A549 (cell line): ENCODE measurements around the gene KDM4B.

Source experiments
- BHLHE40 ChIP-seq: IDR thresholded peaks from 2 replicates; pipeline ENCODE4 v1.6.1; 2012; ENCODE audit warnings: low read depth, low read length, inconsistent platforms
- CBX2 ChIP-seq: fragments of 200-600 bp; sonication (generic); IDR thresholded peaks from 2 replicates; pipeline ENCODE4 v1.6.1; 2016; ENCODE audit warnings: low read depth, mild to moderate bottlenecking, borderline replicate concordance
- CHD2 ChIP-seq: fragments of 150-350 bp; IDR thresholded peaks from 2 replicates; pipeline ENCODE4 v1.6.1; 2014; ENCODE audit warnings: low read length; ENCODE audit not compliant: partially characterized antibody
- CTCF ChIP-seq: fragments of >200 bp; sonication (Bioruptor Twin); formaldehyde crosslinking; IDR thresholded peaks from 3 replicates; pipeline ENCODE4 v1.5.1; 2016
- ESRRA ChIP-seq: fragments of 150-350 bp; IDR thresholded peaks from 2 replicates; pipeline ENCODE4 v1.6.1; 2014; ENCODE audit warnings: mild to moderate bottlenecking, low read length, borderline replicate concordance
- HDAC2 ChIP-seq: fragments of 200-600 bp; sonication (generic); IDR thresholded peaks from 2 replicates; pipeline ENCODE4 v1.6.1; 2016
- HOXA7 ChIP-seq: fragments of 250-450 bp; sonication (Bioruptor Pico); IDR thresholded peaks from 2 replicates; pipeline ENCODE4 v1.5.0; 2020; ENCODE audit warnings: mild to moderate bottlenecking, moderate library complexity
- JUNB ChIP-seq: fragments of >200 bp; sonication (Bioruptor Twin); formaldehyde crosslinking; IDR thresholded peaks from 2 replicates; pipeline ENCODE4 v1.6.1; 2016
- MAX ChIP-seq: IDR thresholded peaks from 2 replicates; pipeline ENCODE4 v1.6.1; 2012
- MAZ ChIP-seq: fragments of 150-350 bp; IDR thresholded peaks from 2 replicates; pipeline ENCODE4 v1.6.1; 2014; ENCODE audit warnings: antibody characterized with exemption, low read depth, low read length, borderline replicate concordance
- NPAS2 ChIP-seq: fragments of 250-450 bp; sonication (Bioruptor Pico); IDR thresholded peaks from 2 replicates; pipeline ENCODE4 v1.8.0; 2022; ENCODE audit warnings: mild to moderate bottlenecking, moderate library complexity, borderline replicate concordance
- PHF8 ChIP-seq: fragments of 200-600 bp; sonication (generic); IDR thresholded peaks from 2 replicates; pipeline ENCODE4 v1.6.1; 2016; ENCODE audit warnings: low read depth, mild to moderate bottlenecking, antibody characterized with exemption, moderate library complexity, borderline replicate concordance
- POLR2A ChIP-seq: IDR thresholded peaks from 2 replicates; pipeline ENCODE4 v1.6.1; 2012; ENCODE audit warnings: mild to moderate bottlenecking, low read length
- RAD21 ChIP-seq, 2 experiments: fragments of >200 bp in 1 of 2; sonication (Bioruptor Twin) in 1 of 2; formaldehyde crosslinking in 1 of 2; IDR thresholded peaks in 1 of 2; conservative IDR thresholded peaks in 1 of 2; 2 replicates in 1 of 2; 3 replicates in 1 of 2; pipeline ENCODE4 v1.6.1; 2012 to 2018; ENCODE audit warnings: inconsistent platforms in 1 of 2

- TF ChIP-seq HOXA7 (CRISPR knock-in tag) (no peak), RAD21 (conservative IDR thresholded peaks at IDR 0.05 in 1 of 2, IDR thresholded peaks at IDR 0.05 in 1 of 2) (no peak), CTCF (no peak), MAX (no peak), HDAC2 (no peak), CHD2 (no peak), POLR2A (no peak), BHLHE40 (no peak), PHF8 (no peak), JUNB (no peak), CBX2 (no peak), MAZ (no peak), NPAS2 (CRISPR knock-in tag) (no peak), ESRRA (no peak)
These were observed 213.8 kb downstream of the KDM4B start for GRCh38 chr19:5182751-5183150.
